Spleen (tissue), 11 donors: ENCODE results near the gene SPTAN1. TPM values are rescaled to one million over a fixed set of nuclear protein-coding genes. Genes with fewer than 3 reads are reported as not detected.

Experiments used
- DNase-seq: peaks from one replicate; pipeline ENCODE4 v3.0.0-alpha.2; 2020
- H3K27ac ChIP-seq, 8 donors: fragments of 200-600 bp; sonication (generic) in 7 of 8; 1 replicate in 4 of 8; 2 replicates in 4 of 8; pipeline versions ENCODE4 v1.5.0 to v1.8.0; 2016 to 2021; ENCODE audit warnings: inconsistent platforms in 4 of 8, mild to moderate bottlenecking in 4 of 8, moderate library complexity in 1 of 8
- H3K27me3 ChIP-seq, 7 donors: fragments of 200-600 bp; sonication (generic) in 6 of 7; replicated peaks in 1 of 7; 1 replicate in 4 of 7; 2 replicates in 3 of 7; pipeline versions ENCODE4 v1.5.0 to v1.8.0; 2016 to 2021; ENCODE audit warnings: inconsistent platforms in 3 of 7, mild to moderate bottlenecking in 1 of 7
- H3K36me3 ChIP-seq, 6 donors: fragments of 200-600 bp; sonication (generic) in 5 of 6; 1 replicate in 4 of 6; 2 replicates in 2 of 6; pipeline versions ENCODE4 v1.5.0 to v1.8.0; 2016 to 2021; ENCODE audit warnings: inconsistent platforms in 2 of 6
- H3K4me1 ChIP-seq, 6 donors: fragments of 200-600 bp; sonication (generic) in 5 of 6; 1 replicate in 3 of 6; 2 replicates in 3 of 6; pipeline versions ENCODE4 v1.5.0 to v1.8.0; 2016 to 2021; ENCODE audit warnings: inconsistent platforms in 3 of 6
- H3K4me3 ChIP-seq, 8 donors: fragments of 200-600 bp; sonication (generic) in 7 of 8; 1 replicate in 4 of 8; 2 replicates in 4 of 8; pipeline versions ENCODE4 v1.5.0 to v1.8.0; 2016 to 2021; ENCODE audit warnings: inconsistent platforms in 4 of 8, mild to moderate bottlenecking in 4 of 8, moderate library complexity in 2 of 8
- H3K9me3 ChIP-seq, 8 donors: fragments of 200-600 bp; sonication (generic) in 7 of 8; 1 replicate in 4 of 8; 2 replicates in 4 of 8; pipeline versions ENCODE4 v1.5.0 to v1.8.0; 2016 to 2021; ENCODE audit warnings: inconsistent platforms in 4 of 8
- POLR2A ChIP-seq, 3 donors: fragments of 450-650 bp; IDR thresholded peaks; one replicate each; pipeline ENCODE4 v1.5.1; 2017; ENCODE audit warnings: antibody characterized with exemption in 3 of 3, mild to moderate bottlenecking in 1 of 3
- POLR2AphosphoS5 ChIP-seq, 3 donors: sonication (generic); formaldehyde crosslinking; IDR thresholded peaks; one replicate each; pipeline ENCODE4 v1.5.1; 2017; ENCODE audit warnings: antibody characterized with exemption in 3 of 3
- WGBS, 5 donors: extraction: QIAGEN DNeasy Blood & Tissue Kit in 3 of 5; methylation state at CpG; one replicate each; pipeline versions ENCODE4 v1.1.5 to v1.1.7; 2013 to 2018; 5-methylcytosine and 5-hydroxymethylcytosine counted together
- intact Hi-C: fragments of 100-400 bp; cut with DNase I; formaldehyde crosslinking; loops from one replicate; pipeline ENCODE4 v1.15.0; 2023; ENCODE audit warnings: low total_unique reads
- polyA plus RNA-seq, 3 donors: library from polyadenylated mRNA; stranded (reverse); fragments of 200-250 nt; gene quantifications; one replicate each; pipeline ENCODE4 v1.2.1, GENCODE V29; 2013
- total RNA-seq, 7 donors: library from RNA; depleted of rRNA in 3 of 7; stranded (reverse); fragments of >200 nt in 3 of 7; fragmentation: NEBNext Ultra II Directional in 4 of 7; extraction: Animal tissue kit (Norgen Biotek cat#: 25700) in 4 of 7; gene quantifications; one replicate each; pipeline versions ENCODE4 v1.1.0 to v1.2.1, GENCODE V29; 2016 to 2021
- TF ChIP-seq, protein P1 (sequence below), 11 experiments: fragments of 200-600 bp in 7 of 11; fragments of 450-650 bp in 4 of 11; sonication (generic) in 4 of 11; IDR thresholded peaks in 8 of 11; conservative IDR thresholded peaks in 3 of 11; 1 replicate in 7 of 11; 2 replicates in 4 of 11; pipeline versions ENCODE4 v1.4.0 to v1.8.0; 2016 to 2021; ENCODE audit warnings: antibody characterized with exemption in 11 of 11, inconsistent platforms in 4 of 11, mild to moderate bottlenecking in 1 of 11
- donor health status: healthy with polysubstance abuse.
- donor health status: DM: no; HTN: no; CAD: no; lungs with moderate emphysema.
- donor health status: DM: no; HTN: no; CAD: no.
- donor health status: Bipolar disorder and iron deficiency.
- donor health status: healthy.
- donor health status: DM: no; HTN: no; CAD: no.
- donor health status: DM: yes; HTN: yes; CAD: no.

SPTAN1 gene
- total and polyA plus RNA-seq, 10 donors: 83.4 to 386 (median 248) TPM

DNA sequence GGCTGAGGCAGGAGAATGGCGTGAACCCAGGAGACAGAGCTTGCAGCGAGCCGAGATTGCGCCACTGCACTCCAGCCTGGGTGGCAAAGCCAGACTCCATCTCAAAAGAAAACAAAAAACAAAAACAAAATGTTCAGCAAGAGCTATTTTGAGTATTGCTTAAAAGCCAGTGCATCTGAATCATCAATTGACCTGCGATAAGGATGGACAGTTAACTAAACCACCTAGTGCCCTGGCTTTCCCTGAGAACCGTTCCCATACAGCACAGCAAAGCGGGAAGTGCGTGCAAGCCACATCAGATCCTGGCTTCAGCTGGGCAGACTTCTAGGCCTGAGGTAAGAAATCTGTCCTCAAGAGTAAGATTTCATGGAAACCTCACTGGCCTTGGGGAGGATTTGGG is 101.5 kb downstream of the SPTAN1 start:
- Histone ChIP-seq H3K36me3 (no peaks in the 10 kb centered on the region), H3K4me1 (peaks cover 0 to 21% (median 15%) of the 10 kb centered on the region in 6 donors), H3K4me3 (no peak overlapping the region), H3K9me3 (no peaks in the 10 kb centered on the region), H3K27me3 (no peaks in the 10 kb centered on the region), H3K27ac (no peak overlapping the region)
- intact Hi-C loops: no loop called here
- 92 to 96% (median 95%) methylated on average over 8 of the region's 8 CpGs for WGBS, 5 donors
- TF ChIP-seq POLR2A (IDR thresholded peaks at IDR 0.05) (no peak), POLR2AphosphoS5 (IDR thresholded peaks at IDR 0.05) (no peak)
- TF ChIP-seq, protein P1, sequence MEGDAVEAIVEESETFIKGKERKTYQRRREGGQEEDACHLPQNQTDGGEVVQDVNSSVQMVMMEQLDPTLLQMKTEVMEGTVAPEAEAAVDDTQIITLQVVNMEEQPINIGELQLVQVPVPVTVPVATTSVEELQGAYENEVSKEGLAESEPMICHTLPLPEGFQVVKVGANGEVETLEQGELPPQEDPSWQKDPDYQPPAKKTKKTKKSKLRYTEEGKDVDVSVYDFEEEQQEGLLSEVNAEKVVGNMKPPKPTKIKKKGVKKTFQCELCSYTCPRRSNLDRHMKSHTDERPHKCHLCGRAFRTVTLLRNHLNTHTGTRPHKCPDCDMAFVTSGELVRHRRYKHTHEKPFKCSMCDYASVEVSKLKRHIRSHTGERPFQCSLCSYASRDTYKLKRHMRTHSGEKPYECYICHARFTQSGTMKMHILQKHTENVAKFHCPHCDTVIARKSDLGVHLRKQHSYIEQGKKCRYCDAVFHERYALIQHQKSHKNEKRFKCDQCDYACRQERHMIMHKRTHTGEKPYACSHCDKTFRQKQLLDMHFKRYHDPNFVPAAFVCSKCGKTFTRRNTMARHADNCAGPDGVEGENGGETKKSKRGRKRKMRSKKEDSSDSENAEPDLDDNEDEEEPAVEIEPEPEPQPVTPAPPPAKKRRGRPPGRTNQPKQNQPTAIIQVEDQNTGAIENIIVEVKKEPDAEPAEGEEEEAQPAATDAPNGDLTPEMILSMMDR (IDR thresholded peaks at IDR 0.05 in 8 of 11, conservative IDR thresholded peaks at IDR 0.05 in 3 of 11): no peak
- no peak for DNase-seq

DNA sequence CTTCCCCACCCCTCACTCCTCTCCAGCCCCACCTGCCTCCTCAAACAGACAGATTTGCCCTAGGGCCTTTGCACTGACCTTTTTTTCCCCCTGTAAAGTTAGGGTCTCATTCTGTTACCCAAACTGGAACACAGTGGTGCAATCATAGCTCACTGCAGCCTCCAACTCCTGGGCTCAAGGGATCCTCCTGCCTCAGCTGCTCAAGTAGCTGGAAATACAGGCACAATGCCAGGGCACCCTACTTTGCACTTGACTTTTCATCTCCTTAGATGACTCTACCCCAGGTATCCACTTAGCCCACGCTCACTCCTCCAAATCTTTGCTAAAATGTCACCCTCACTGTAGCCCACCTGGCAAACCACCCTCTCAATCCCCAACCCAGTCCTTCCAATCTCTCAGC is 102.1 kb downstream of the SPTAN1 start:
- no peak for DNase-seq
- no peaks in the 10 kb centered on the region for H3K27me3 ChIP-seq
- WGBS, 5 donors: 92 to 100% (median 97%) methylated on average over 1 of the region's 1 CpG
- TF ChIP-seq, protein P1 (IDR thresholded peaks at IDR 0.05 in 8 of 11, conservative IDR thresholded peaks at IDR 0.05 in 3 of 11): no peak
- TF ChIP-seq POLR2AphosphoS5 (IDR thresholded peaks at IDR 0.05) (no peak), POLR2A (IDR thresholded peaks at IDR 0.05) (no peak)
- H3K4me3 ChIP-seq: no peak overlapping the region
- intact Hi-C loops: no loop called here
- H3K4me1 ChIP-seq: peaks cover 0 to 21% (median 15%) of the 10 kb centered on the region in 6 donors
- H3K9me3 ChIP-seq: no peaks in the 10 kb centered on the region
- no peak overlapping the region for H3K27ac ChIP-seq
- no peaks in the 10 kb centered on the region for H3K36me3 ChIP-seq

DNA sequence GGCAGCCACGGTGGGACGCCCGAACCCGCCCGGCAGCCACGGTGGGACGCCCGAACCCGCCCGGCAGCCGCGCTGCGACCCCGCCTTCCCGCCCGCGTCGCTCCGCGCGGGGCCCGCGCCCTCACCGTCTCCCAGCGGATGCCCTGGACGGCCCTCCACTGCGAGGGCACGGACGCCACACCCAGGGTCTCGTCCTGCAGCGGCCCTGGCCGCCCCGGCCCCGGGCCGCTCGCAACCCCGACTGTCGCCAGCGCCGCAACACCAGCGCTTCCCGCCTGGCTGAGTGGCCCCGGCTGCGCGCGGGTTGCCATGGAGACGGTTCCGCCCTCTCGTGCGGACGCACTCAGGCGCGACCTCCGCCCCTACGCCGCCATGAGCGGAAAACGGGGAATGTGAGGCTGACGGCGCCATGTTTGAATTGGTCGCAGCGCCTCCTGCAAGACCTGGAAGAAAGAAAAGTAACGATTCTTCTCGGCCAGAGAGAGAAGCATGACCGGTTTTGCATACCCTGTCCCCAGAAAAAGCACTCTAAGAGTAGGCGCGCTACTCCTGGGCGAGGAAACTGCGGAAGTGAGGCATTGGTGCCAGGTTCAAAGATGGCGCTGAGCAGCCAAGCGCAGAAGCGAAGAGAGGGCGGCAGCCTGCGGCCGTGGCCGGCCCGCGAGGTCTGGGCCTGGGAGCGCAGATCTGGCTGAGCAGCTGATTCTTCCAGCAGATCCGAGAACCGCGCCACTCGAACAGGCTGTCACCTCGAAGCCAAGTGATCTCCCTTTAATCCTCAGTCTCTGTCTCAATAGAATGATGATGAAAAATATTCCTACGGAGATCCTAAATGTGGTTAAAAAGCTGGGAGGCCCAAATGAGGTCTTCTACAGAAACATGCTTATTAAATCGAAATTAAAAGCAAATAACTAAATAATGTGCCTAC is 104.3 kb downstream of the SPTAN1 start, which contains the start of gene DYNC2I2:
DYNC2I2 (minus strand) TSS at position 432 of the 928 bp plus-strand sequence; CDS start at position 311, 121 bp downstream.
- intact Hi-C loops: no loop called here
- Histone ChIP-seq H3K4me3 (peak within 1 kb of the TSS; percentile 68 to 92 (median 80)), H3K9me3 (no peaks in the 10 kb centered on the region), H3K27me3 (no peaks in the 10 kb centered on the region), H3K36me3 (no peaks in the 10 kb centered on the region), H3K27ac (peak within 1 kb of the TSS; percentile 92 to 100 (median 98)), H3K4me1 (peaks cover 0 to 21% (median 15%) of the 10 kb centered on the region in 6 donors)
- peak; percentile 98 for DNase-seq
- 0 to 1% (median 1%) methylated on average over 54 to 86 of the region's 86 CpGs for WGBS, 5 donors
- TF ChIP-seq POLR2A (IDR thresholded peaks at IDR 0.05) (peak in 1 of 3 donors; percentile 61), POLR2AphosphoS5 (IDR thresholded peaks at IDR 0.05) (peak; percentile 86 to 93 (median 92))
- TF ChIP-seq, protein P1 (IDR thresholded peaks at IDR 0.05 in 8 of 11, conservative IDR thresholded peaks at IDR 0.05 in 3 of 11): peak in 4 of 11 experiments; percentile 5 to 36 (median 24)

DNA sequence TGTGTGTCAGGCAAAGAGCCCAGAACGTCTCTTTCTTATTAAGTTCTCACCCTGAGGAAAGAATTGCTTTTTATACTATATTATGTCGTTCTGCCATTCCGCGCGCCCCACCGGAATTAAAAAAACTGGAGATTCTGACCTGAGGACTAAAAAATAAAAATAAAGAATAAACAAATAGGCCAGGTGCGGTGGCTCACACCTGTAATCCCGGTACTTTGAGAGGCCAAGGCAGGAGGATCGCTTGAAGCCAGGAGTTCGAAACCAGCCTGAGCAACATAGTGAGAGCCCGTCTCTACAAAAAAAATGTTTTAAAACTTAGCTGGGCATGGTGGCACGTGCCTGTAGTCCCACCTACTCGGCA is 104.9 kb downstream of the SPTAN1 start:
- peaks cover 0 to 21% (median 15%) of the 10 kb centered on the region in 6 donors for H3K4me1 ChIP-seq
- no peaks in the 10 kb centered on the region for H3K36me3 ChIP-seq
- H3K4me3 ChIP-seq: peak overlapping the region in 5 of 8 donors; percentile 68 to 92 (median 78)
- WGBS, 5 donors: 94 to 97% (median 95%) methylated on average over 13 of the region's 13 CpGs
- DNase-seq: no peak
- intact Hi-C loops: no loop called here
- H3K27me3 ChIP-seq: no peaks in the 10 kb centered on the region
- TF ChIP-seq, protein P1 (IDR thresholded peaks at IDR 0.05 in 8 of 11, conservative IDR thresholded peaks at IDR 0.05 in 3 of 11): no peak
- TF ChIP-seq POLR2A (IDR thresholded peaks at IDR 0.05) (no peak), POLR2AphosphoS5 (IDR thresholded peaks at IDR 0.05) (no peak)
- H3K27ac ChIP-seq: peak overlapping the region; percentile 92 to 100 (median 98)
- no peaks in the 10 kb centered on the region for H3K9me3 ChIP-seq
